ENCODE measurements around the gene MPO.

MPO gene

DNA sequence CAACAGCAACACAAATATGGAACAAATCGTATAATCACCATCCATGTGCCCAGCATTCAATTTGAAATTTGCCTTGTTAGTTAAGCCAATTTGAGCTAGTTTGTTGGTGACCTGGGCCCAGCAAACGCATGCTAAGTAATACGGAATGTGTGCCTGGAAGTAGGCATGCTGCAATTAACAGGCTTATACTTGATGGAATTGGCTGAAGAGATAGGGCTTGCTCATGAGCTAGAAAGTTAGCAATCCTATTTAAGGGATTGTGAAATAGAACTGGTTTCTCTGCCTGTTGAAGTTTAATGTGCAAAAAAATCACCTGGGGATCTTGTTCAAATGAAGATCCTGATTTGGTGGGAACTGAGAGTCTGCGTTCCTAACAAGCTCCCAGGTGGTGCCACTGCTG is 50.9 kb downstream of the MPO start:
- TF ChIP-seq OSR1 (CRISPR knock-in tag; IDR thresholded peaks at IDR 0.05) (no peak), CREB5 (CRISPR knock-in tag; IDR thresholded peaks at IDR 0.05; ENCODE audit: low read depth) (no peak), ZFP3 (CRISPR knock-in tag; IDR thresholded peaks at IDR 0.05) (no peak), CSDC2 (CRISPR knock-in tag; IDR thresholded peaks at IDR 0.05) (no peak), ZNF565 (CRISPR knock-in tag; conservative IDR thresholded peaks at IDR 0.05; ENCODE audit: low read depth) (no peak), PATZ1 (CRISPR knock-in tag; IDR thresholded peaks at IDR 0.05; ENCODE audit: borderline replicate concordance) (no peak), RARB (CRISPR knock-in tag; IDR thresholded peaks at IDR 0.05) (no peak), GLIS3 (CRISPR knock-in tag; IDR thresholded peaks at IDR 0.05) (no peak)
- ATAC-seq = no peak

GRCh38 chr17:58229384-58229783 is 51.4 kb downstream of the MPO start:
- no peak for TF ChIP-seq ZFP30 (CRISPR knock-in tag; IDR thresholded peaks at IDR 0.05)
- no peak for TF ChIP-seq TOX (CRISPR knock-in tag; IDR thresholded peaks at IDR 0.05; ENCODE audit: borderline replicate concordance)
- TF ChIP-seq ZFP3 (CRISPR knock-in tag; IDR thresholded peaks at IDR 0.05) = no peak
- TF ChIP-seq TCF4 (CRISPR knock-in tag; IDR thresholded peaks at IDR 0.05; ENCODE audit: borderline replicate concordance) = no peak
- TF ChIP-seq ESRRG (CRISPR knock-in tag; IDR thresholded peaks at IDR 0.05) = no peak
- no peak for TF ChIP-seq RARB (CRISPR knock-in tag; IDR thresholded peaks at IDR 0.05)
- TF ChIP-seq CREB5 (CRISPR knock-in tag; IDR thresholded peaks at IDR 0.05; ENCODE audit: low read depth) = no peak
- TF ChIP-seq ZC3H10 (CRISPR knock-in tag; IDR thresholded peaks at IDR 0.05) = no peak
- TF ChIP-seq, protein P1, sequence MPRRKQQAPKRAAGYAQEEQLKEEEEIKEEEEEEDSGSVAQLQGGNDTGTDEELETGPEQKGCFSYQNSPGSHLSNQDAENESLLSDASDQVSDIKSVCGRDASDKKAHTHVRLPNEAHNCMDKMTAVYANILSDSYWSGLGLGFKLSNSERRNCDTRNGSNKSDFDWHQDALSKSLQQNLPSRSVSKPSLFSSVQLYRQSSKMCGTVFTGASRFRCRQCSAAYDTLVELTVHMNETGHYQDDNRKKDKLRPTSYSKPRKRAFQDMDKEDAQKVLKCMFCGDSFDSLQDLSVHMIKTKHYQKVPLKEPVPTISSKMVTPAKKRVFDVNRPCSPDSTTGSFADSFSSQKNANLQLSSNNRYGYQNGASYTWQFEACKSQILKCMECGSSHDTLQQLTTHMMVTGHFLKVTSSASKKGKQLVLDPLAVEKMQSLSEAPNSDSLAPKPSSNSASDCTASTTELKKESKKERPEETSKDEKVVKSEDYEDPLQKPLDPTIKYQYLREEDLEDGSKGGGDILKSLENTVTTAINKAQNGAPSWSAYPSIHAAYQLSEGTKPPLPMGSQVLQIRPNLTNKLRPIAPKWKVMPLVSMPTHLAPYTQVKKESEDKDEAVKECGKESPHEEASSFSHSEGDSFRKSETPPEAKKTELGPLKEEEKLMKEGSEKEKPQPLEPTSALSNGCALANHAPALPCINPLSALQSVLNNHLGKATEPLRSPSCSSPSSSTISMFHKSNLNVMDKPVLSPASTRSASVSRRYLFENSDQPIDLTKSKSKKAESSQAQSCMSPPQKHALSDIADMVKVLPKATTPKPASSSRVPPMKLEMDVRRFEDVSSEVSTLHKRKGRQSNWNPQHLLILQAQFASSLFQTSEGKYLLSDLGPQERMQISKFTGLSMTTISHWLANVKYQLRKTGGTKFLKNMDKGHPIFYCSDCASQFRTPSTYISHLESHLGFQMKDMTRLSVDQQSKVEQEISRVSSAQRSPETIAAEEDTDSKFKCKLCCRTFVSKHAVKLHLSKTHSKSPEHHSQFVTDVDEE (CRISPR knock-in tag; IDR thresholded peaks at IDR 0.05) = no peak
- TF ChIP-seq ZNF565 (CRISPR knock-in tag; conservative IDR thresholded peaks at IDR 0.05; ENCODE audit: low read depth) = no peak
- TF ChIP-seq, protein P2, sequence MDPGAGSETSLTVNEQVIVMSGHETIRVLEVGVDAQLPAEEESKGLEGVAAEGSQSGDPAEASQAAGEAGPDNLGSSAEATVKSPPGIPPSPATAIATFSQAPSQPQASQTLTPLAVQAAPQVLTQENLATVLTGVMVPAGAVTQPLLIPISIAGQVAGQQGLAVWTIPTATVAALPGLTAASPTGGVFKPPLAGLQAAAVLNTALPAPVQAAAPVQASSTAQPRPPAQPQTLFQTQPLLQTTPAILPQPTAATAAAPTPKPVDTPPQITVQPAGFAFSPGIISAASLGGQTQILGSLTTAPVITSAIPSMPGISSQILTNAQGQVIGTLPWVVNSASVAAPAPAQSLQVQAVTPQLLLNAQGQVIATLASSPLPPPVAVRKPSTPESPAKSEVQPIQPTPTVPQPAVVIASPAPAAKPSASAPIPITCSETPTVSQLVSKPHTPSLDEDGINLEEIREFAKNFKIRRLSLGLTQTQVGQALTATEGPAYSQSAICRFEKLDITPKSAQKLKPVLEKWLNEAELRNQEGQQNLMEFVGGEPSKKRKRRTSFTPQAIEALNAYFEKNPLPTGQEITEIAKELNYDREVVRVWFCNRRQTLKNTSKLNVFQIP (CRISPR knock-in tag; IDR thresholded peaks at IDR 0.05; ENCODE audit: borderline replicate concordance, low read depth) = no peak
- no peak for TF ChIP-seq BACH2 (CRISPR knock-in tag; IDR thresholded peaks at IDR 0.05; ENCODE audit: borderline replicate concordance)
- no peak for TF ChIP-seq ZNF8 (CRISPR knock-in tag; IDR thresholded peaks at IDR 0.05)
- ATAC-seq = no peak

DNA sequence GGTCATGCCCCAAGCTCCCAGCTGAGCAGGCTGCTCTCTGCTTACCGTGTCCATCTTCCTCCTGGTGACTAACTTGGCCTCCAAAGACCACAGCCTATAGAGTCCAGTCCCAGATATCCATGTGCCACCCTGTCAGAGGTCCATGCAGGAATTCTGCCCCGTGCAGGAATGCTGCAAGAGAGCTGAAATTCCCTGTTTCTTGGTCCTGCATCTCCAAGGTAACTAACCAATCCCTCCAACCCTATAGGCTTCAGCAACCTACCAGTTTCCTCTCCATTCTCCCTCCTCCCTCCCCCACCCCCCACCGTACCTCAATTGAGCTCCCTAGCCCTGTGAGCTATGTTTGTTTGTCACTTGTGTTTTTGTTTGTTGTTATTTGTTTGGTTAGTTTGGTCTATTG is 52.1 kb downstream of the MPO start:
- ATAC-seq = no peak
- no peak for TF ChIP-seq CSRNP3 (CRISPR knock-in tag; IDR thresholded peaks at IDR 0.05)
- TF ChIP-seq CSDC2 (CRISPR knock-in tag; IDR thresholded peaks at IDR 0.05) = no peak
- TF ChIP-seq, protein P2 (CRISPR knock-in tag; IDR thresholded peaks at IDR 0.05; ENCODE audit: borderline replicate concordance, low read depth) = no peak
- no peak for TF ChIP-seq SNAI2 (CRISPR knock-in tag; IDR thresholded peaks at IDR 0.05)
- no peak for TF ChIP-seq ZFP30 (CRISPR knock-in tag; IDR thresholded peaks at IDR 0.05)
- no peak for TF ChIP-seq ZFP3 (CRISPR knock-in tag; IDR thresholded peaks at IDR 0.05)
- no peak for TF ChIP-seq CREB5 (CRISPR knock-in tag; IDR thresholded peaks at IDR 0.05; ENCODE audit: low read depth)
- TF ChIP-seq TCF4 (CRISPR knock-in tag; IDR thresholded peaks at IDR 0.05; ENCODE audit: borderline replicate concordance) = no peak
- no peak for TF ChIP-seq ISL1 (CRISPR knock-in tag; IDR thresholded peaks at IDR 0.05)
- no peak for TF ChIP-seq ZC3H10 (CRISPR knock-in tag; IDR thresholded peaks at IDR 0.05)
- TF ChIP-seq ZNF8 (CRISPR knock-in tag; IDR thresholded peaks at IDR 0.05) = no peak
- TF ChIP-seq GLIS3 (CRISPR knock-in tag; IDR thresholded peaks at IDR 0.05) = no peak
- TF ChIP-seq OSR1 (CRISPR knock-in tag; IDR thresholded peaks at IDR 0.05) = no peak

Data from SK-N-SH treated with all-trans-retinoic acid at 6 μM for 48 hours (cell line).